ENCODE results near the gene FAF1.

DNA sequence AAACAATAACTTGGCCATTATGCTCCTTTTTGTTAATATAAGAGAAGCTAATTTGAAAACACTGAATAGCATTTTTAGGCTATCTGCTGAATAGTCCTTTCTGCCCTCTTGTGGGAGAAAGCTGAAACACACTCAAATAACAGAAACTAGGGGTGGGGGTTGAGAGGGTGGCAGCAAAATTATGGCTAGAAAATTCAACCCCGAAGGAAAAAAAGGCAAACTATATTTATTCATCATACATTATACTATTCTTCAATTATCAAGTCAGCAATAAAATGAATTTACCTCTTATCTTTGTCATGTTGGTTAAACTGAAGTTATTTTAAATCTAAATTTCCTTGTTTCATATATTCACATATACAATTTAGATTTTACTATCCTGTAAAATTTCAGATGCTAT is 255.9 kb downstream of the FAF1 start:
- TF ChIP-seq CTCF (IDR thresholded peaks at IDR 0.05): peak; percentile 60 to 76 (median 72)
- no peak for TF ChIP-seq POLR2AphosphoS5 (IDR thresholded peaks at IDR 0.05)
- no peak for TF ChIP-seq POLR2A (IDR thresholded peaks at IDR 0.05; ENCODE audit: low read depth)
- TF ChIP-seq EP300 (IDR thresholded peaks at IDR 0.05): no peak

All from esophagus muscularis mucosa (tissue), 4 donors.